ENCODE measurements around the gene POTEG.
"Not testable (repeated sequence)": the region's sequence is repeated elsewhere in the genome, so short reads cannot be mapped to it uniquely, and the experiment has no call there.

- TF ChIP-seq EZH2 (IDR thresholded peaks at IDR 0.05); POLR2AphosphoS5 (IDR thresholded peaks at IDR 0.05; ENCODE audit: borderline replicate concordance, low read depth, low read length): not testable (repeated sequence)
Observed at GRCh38 chr14:19481421-19481820, 47.3 kb upstream of the POTEG start.

All from SK-N-MC (cell line).